Activated CD4-positive, alpha-beta memory T cell treated with anti-CD3 and anti-CD28 coated beads for 36 hours (primary cell): ENCODE measurements around the gene BCR. TPM values are rescaled to one million over a fixed set of nuclear protein-coding genes. Genes with fewer than 3 reads are reported as not detected.
"Not testable (repeated sequence)": the region's sequence is repeated elsewhere in the genome, so short reads cannot be mapped to it uniquely, and the experiment has no call there.

Experiments
- CTCF ChIA-PET: fragments of 350-600 bp; sonication (Branson Sonifier 250); formaldehyde crosslinking; loops from one replicate; lab custom pipeline; 2021; ENCODE audit warnings: antibody characterized with exemption, inconsistent platforms; lab: Charles Lee
- POLR2A ChIA-PET: fragments of 350-600 bp; sonication (Branson Sonifier 250); formaldehyde crosslinking; loops from one replicate; lab custom pipeline; 2021; ENCODE audit warnings: antibody characterized with exemption; lab: Charles Lee
- DNase-seq: peaks from one replicate; pipeline ENCODE4 v3.0.0-alpha.2; 2020
- H3K27ac Mint-ChIP-seq: one replicate; pipeline ENCODE4 v1.8.0; 2021; ENCODE audit warnings: mixed read lengths
- H3K27me3 Mint-ChIP-seq: one replicate; pipeline ENCODE4 v1.8.0; 2021; ENCODE audit warnings: mixed read lengths
- H3K36me3 Mint-ChIP-seq: one replicate; pipeline ENCODE4 v1.8.0; 2021; ENCODE audit warnings: mixed read lengths
- H3K4me1 Mint-ChIP-seq: one replicate; pipeline ENCODE4 v1.8.0; 2021; ENCODE audit warnings: low read depth, mixed read lengths
- H3K4me3 Mint-ChIP-seq: one replicate; pipeline ENCODE4 v1.8.0; 2021; ENCODE audit warnings: mild to moderate bottlenecking, mixed read lengths
- H3K9me3 Mint-ChIP-seq: one replicate; pipeline ENCODE4 v1.8.0; 2021; ENCODE audit warnings: mixed read lengths
- intact Hi-C: fragments of 100-400 bp; cut with micrococcal nuclease; formaldehyde crosslinking; loops from one replicate; pipeline ENCODE4 v1.15.1; 2023
- total RNA-seq, 2 experiments: library from RNA; stranded (reverse); gene quantifications; one replicate each; pipeline ENCODE4 v1.2.3, GENCODE V29; 2021

BCR gene
- total RNA-seq, 2 experiments from 2014 or later, result 60.4 to 69.0 TPM

- POLR2A ChIA-PET, result no interaction called here
- Mint-ChIP-seq H3K4me3 (no peak overlapping the region), H3K9me3 (no peaks in the 10 kb centered on the region), H3K27ac (no peak overlapping the region), H3K36me3 (peaks cover 5% of the 10 kb centered on the region), H3K4me1 (peaks cover 4% of the 10 kb centered on the region), H3K27me3 (no peaks in the 10 kb centered on the region)
- intact Hi-C loops, result loop anchor here (1.0 to 5.0 kb wide), 2 partner anchors 71 to 222 kb away; no protein-coding TSS in a partner anchor
- CTCF ChIA-PET, result interaction anchor here (0.6 kb wide), 2 partner anchors 71 to 225 kb away, joined by 3 to 4 read pairs; no protein-coding TSS in a partner anchor
- DNase-seq, result peak; percentile 70
Observed at GRCh38 chr22:23315341-23315917, 135.1 kb downstream of the BCR start.

GRCh38 chr22:23316596-23316995 lies 136.3 kb downstream of the BCR start:
- intact Hi-C loops, result loop anchor here (5.0 kb wide), 1 partner anchor 221 kb away; no protein-coding TSS in a partner anchor

GRCh38 chr22:23318316-23318715 lies 138.0 kb downstream of the BCR start:
- H3K4me3 Mint-ChIP-seq, H3K9me3 Mint-ChIP-seq: not testable (repeated sequence)
- intact Hi-C loops, result loop anchor here (5.0 kb wide), 1 partner anchor 219 kb away; no protein-coding TSS in a partner anchor

More at GRCh38 chr22:23316596-23316995, 136.3 kb downstream of the BCR start:
- H3K4me1 Mint-ChIP-seq, DNase-seq, H3K4me3 Mint-ChIP-seq, H3K36me3 Mint-ChIP-seq, POLR2A ChIA-PET, H3K27ac Mint-ChIP-seq, H3K27me3 Mint-ChIP-seq, H3K9me3 Mint-ChIP-seq, CTCF ChIA-PET: not testable (repeated sequence)

DNA sequence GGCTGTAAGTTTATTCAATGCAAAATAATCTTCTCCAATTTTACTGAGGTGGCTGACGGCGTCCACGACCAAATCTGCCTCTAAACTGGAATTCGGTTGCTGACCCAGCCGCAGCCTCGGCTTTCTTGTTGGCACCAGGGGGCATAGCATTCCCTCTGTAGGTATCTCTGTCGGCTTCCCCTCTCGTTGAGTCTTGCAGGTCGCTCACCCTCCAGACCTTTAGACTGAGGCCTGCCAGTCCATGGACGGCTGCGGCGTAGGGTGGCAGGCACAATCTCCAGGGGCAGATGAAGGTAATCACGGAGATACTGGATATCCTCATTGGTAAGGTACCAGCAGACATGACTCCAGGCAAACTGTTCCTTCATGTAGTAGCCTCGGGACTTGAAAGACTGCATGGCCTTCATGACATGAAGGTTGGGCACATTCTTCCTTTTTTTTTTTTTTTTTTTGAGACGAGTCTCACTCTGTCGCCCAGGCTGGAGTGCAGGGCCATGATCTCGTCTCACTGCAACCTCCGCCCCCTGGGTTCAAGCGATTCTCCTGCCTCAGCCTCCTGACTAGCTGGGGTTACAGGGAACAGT lies 142.3 kb downstream of the BCR start:
- H3K27me3 Mint-ChIP-seq, H3K9me3 Mint-ChIP-seq, CTCF ChIA-PET, DNase-seq, H3K36me3 Mint-ChIP-seq, H3K4me1 Mint-ChIP-seq, H3K4me3 Mint-ChIP-seq, POLR2A ChIA-PET, intact Hi-C loops, H3K27ac Mint-ChIP-seq: not testable (repeated sequence)

More at GRCh38 chr22:23318316-23318715, 138.0 kb downstream of the BCR start:
- H3K27me3 Mint-ChIP-seq, H3K27ac Mint-ChIP-seq, DNase-seq, H3K36me3 Mint-ChIP-seq, POLR2A ChIA-PET, H3K4me1 Mint-ChIP-seq, CTCF ChIA-PET: not testable (repeated sequence)

DNA sequence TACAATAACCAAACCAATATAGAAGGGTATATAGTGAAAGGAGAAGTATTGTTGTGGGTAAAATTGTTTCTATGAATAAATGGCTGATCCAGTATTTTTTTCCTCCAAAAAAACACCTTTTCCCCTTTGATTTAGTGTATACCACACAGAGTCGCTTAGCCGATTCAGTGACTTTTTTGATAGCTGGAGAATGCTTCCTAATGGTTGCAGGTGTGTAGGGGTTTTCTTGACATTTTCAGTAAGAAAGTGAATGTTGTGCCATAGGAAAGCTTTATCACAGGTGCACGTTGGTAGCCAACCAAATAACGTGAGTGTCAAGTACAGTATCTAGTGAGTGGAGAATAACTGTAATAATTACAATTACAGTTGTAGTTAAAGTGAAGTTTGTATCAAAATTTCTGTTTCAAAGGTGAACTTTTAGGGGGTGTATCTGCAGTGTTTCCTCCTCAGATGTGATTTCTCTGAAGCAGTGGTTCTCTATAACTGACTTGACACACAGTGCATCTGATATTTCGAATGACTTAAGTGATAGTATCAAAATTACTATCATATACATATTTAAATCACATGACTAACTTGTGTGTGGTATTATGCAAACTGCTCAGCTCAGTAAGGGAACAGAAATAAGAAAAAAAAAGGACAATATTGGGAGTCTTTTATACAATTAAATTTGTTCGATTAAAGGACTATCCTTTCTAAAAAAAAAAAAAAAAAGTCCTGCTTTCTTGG lies 143.8 kb downstream of the BCR start:
- POLR2A ChIA-PET, H3K9me3 Mint-ChIP-seq, DNase-seq, H3K27me3 Mint-ChIP-seq, H3K4me3 Mint-ChIP-seq, H3K36me3 Mint-ChIP-seq, H3K27ac Mint-ChIP-seq, H3K4me1 Mint-ChIP-seq, intact Hi-C loops: not testable (repeated sequence)
- CTCF ChIA-PET, result interaction anchor here (2.1 kb wide), 1 partner anchor 61 kb away, joined by 10 read pairs; no protein-coding TSS in a partner anchor

DNA sequence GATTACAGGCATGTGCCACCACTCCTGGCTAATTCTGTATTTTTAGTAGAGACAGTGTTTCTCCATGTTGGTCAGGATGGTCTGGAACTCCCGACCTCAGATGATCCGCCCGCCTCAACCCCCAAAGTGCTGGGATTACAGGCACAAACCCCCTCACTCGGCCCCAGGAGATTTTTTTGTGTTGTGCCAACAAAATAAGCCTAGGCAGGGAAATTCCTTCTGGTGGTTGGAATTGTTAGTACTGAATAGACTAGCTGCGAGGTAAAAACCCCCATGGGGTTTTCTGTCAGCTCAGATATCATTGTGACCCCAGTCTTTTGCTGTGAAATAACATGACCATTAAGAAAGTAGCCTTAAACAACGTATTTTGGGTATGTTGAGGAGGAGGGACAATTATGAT lies 144.9 kb downstream of the BCR start:
- Mint-ChIP-seq H3K4me1 (peaks cover 10% of the 10 kb centered on the region), H3K27me3 (peaks cover 4% of the 10 kb centered on the region), H3K27ac (no peak overlapping the region), H3K36me3 (no peaks in the 10 kb centered on the region), H3K4me3 (no peak overlapping the region), H3K9me3 (no peaks in the 10 kb centered on the region)
- DNase-seq, result no peak
- ChIA-PET POLR2A (no interaction called here), CTCF (interaction anchor here (2.1 kb wide), 1 partner anchor 60 kb away, joined by 10 read pairs; no protein-coding TSS in a partner anchor)
- intact Hi-C loops, result no loop called here

GRCh38 chr22:23333822-23334221 lies 153.5 kb downstream of the BCR start:
- CTCF ChIA-PET, intact Hi-C loops, H3K9me3 Mint-ChIP-seq, DNase-seq, POLR2A ChIA-PET, H3K27ac Mint-ChIP-seq, H3K4me3 Mint-ChIP-seq, H3K27me3 Mint-ChIP-seq, H3K4me1 Mint-ChIP-seq, H3K36me3 Mint-ChIP-seq: not testable (repeated sequence)

GRCh38 chr22:23337672-23338071 lies 157.4 kb downstream of the BCR start:
- intact Hi-C loops, DNase-seq, POLR2A ChIA-PET, H3K4me3 Mint-ChIP-seq, H3K4me1 Mint-ChIP-seq, H3K27ac Mint-ChIP-seq, H3K36me3 Mint-ChIP-seq, H3K27me3 Mint-ChIP-seq, CTCF ChIA-PET, H3K9me3 Mint-ChIP-seq: not testable (repeated sequence)

- H3K9me3 Mint-ChIP-seq, H3K27ac Mint-ChIP-seq, DNase-seq, H3K36me3 Mint-ChIP-seq, H3K4me1 Mint-ChIP-seq, H3K4me3 Mint-ChIP-seq, intact Hi-C loops, POLR2A ChIA-PET, H3K27me3 Mint-ChIP-seq, CTCF ChIA-PET: not testable (repeated sequence)
Observed at GRCh38 chr22:23341942-23342695, 161.8 kb downstream of the BCR start.

GRCh38 chr22:23351321-23351720 lies 171.0 kb downstream of the BCR start:
- Mint-ChIP-seq H3K27me3 (peaks cover 12% of the 10 kb centered on the region), H3K36me3 (no peaks in the 10 kb centered on the region), H3K4me1 (no peaks in the 10 kb centered on the region), H3K4me3 (no peak overlapping the region), H3K27ac (no peak overlapping the region), H3K9me3 (no peaks in the 10 kb centered on the region)
- ChIA-PET POLR2A (no interaction called here), CTCF (no interaction called here)
- no peak for DNase-seq
- intact Hi-C loops, result no loop called here

- POLR2A ChIA-PET, result no interaction called here
- CTCF ChIA-PET, result no interaction called here
- no peak overlapping the region for H3K27ac Mint-ChIP-seq
- intact Hi-C loops, result no loop called here
- H3K4me1 Mint-ChIP-seq, result no peaks in the 10 kb centered on the region
- no peaks in the 10 kb centered on the region for H3K9me3 Mint-ChIP-seq
- no peak for DNase-seq
- H3K4me3 Mint-ChIP-seq, result no peak overlapping the region
- peaks cover 21% of the 10 kb centered on the region for H3K27me3 Mint-ChIP-seq
- H3K36me3 Mint-ChIP-seq, result no peaks in the 10 kb centered on the region
Observed at GRCh38 chr22:23353004-23353403, 172.7 kb downstream of the BCR start.

DNA sequence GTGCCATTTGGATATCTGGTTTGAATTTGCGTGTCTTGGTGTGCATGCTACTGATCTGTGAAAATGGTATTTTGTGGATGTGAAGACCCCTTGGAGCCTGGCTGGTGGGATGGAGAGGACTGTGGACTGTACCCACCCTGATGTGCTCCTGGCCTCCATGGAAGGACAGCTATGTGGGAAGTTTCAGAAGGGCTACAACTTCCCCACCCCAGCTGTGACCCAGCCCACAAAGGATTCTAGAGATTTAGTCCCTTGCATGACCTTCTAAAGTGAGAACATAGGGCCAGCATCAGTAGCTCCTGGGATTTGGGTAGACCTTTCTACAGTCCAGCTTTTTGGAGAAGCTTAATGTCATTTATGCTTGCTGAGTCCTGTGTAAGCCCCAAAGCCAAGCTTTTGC lies 173.4 kb downstream of the BCR start:
- Mint-ChIP-seq H3K27me3 (peaks cover 21% of the 10 kb centered on the region), H3K4me3 (no peak overlapping the region), H3K27ac (no peak overlapping the region), H3K36me3 (no peaks in the 10 kb centered on the region), H3K9me3 (no peaks in the 10 kb centered on the region), H3K4me1 (no peaks in the 10 kb centered on the region)
- POLR2A ChIA-PET, result no interaction called here
- intact Hi-C loops, result no loop called here
- CTCF ChIA-PET, result no interaction called here
- DNase-seq, result no peak
